AG08395 (cell line): Measurements from ENCODE around the gene CNOT6L.
"Not testable (repeated sequence)": the region's sequence is repeated elsewhere in the genome, so short reads cannot be mapped to it uniquely, and the experiment has no call there.

Experiments
- DNase-seq: peaks from one replicate; pipeline ENCODE4 v3.0.0; 2012; ENCODE audit warnings: mixed read lengths, low spot score

CNOT6L gene

DNA sequence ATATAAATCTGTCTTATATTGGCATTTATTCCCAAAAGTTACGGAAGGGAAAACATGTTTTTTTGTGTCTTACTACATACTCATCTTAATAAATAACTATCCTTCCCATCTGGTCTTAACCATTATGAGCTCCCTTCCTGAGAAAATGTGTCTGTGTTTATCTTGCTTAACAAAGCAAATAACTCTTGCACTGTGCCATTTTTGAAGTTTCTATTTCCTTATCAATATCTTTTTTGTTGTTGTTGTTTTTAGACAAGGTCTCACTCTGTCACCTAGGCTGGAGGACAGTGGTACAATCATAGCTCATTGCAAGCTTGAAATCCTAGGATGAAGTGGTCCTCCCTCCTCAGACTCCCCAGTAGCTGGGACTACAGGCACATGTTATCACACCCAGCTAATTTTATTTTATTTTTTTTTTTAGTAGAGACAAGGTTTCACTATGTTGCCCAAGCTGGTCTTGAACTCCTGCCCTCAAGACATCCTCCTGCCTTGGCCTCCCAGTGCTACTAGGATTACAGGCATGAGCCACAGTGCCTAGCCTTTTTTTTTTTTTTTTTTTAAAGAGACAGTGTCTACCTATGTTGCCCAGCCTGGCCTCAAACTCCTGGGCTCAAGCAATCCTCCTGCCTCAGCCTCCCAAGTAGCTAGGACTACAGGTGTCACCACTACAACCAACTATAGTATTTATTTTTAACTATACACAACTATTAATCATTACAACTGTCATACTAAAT, 36.9 kb downstream of the CNOT6L start:
- DNase-seq, result no peak

DNA sequence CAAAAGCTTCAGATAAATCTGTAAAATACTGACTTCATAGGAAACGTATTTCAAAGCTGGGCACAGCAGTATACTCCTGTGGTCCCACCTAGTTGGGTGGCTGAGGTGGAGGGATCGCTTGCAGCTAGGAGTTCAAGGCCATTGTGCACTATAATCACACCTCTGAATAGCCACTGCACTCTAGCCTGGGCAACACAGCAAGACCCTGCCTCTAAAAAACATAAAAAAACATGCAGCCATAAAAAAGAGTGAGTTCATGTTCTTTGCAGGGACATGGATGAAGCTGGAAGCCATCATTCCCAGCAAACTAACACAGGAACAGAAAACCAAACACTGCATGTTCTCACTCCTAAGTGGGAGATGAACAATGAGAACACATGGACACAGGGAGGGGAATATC, 38.4 kb downstream of the CNOT6L start:
- DNase-seq, result not testable (repeated sequence)

DNA sequence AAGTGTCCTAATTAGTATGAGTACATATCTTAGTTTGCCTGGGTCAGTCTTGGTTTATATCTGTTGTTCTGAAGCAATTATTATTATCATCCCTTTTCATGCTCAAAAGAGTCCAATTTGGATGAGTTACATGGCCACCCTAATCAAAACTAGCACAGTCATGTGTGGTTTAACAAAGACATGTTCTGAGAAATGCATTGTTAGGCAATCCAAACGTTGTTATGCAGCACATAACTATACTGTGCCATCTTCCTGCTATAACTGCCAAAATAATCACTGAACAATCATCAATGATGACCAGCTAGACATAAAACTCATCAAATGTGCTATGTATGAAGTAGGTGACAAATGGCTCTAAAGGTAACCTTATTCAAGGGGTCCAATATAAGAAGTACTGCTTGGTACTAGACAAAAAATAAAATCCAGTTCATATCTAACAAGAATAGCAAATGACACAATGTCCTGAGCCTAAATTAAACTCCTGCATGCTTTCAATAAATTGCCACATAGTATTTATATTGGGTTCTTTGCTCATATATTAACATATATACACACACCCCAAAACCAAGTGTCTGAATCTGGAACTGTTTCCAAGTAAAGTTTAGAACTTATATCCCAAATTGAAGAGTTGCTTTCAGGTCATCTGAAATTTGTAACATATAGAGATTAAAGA, 41.9 kb downstream of the CNOT6L start:
- no peak for DNase-seq

DNA sequence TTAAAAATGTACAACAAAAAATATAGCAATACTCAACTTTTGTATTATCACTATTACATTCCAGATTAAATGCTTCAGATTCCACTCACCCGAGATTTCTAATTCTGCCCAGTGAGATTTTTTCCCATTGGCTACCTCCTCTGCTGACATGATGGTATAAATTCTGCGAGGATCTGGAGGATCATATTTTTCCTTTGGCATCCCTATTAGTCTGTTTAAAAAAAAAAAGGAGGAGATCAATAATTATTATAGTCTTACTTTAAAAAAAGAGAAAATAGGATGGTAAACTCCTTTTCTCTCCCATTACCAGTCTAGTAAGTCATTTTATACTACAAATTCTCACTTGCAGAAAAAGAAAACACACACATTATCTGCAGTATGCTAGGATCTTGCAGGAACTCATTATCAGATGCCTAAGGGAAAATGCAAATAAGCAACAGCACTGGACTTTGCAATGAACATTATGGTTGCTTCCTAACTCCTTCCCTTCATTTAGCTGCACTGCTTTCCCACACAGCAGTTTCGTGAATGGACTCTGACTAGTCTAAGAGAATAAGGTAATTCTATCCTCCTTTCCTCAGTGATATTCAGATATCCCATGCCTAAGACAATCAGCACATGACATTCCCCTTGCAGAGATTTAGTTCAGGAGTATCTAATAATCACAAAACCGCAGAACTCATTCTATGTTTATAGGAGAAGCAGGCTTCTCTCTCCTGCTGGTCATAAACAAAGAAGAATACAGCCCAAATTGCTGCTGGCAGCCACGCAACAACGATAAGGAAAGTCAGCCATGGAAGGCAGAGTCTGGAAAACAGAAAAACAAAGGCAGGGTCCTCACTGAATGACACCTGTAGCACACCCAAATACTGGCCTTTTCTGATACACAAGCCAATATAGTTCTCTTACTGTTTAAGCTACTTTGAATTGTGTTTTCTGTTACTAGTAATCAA, 42.7 kb downstream of the CNOT6L start:
- DNase-seq, result no peak

DNA sequence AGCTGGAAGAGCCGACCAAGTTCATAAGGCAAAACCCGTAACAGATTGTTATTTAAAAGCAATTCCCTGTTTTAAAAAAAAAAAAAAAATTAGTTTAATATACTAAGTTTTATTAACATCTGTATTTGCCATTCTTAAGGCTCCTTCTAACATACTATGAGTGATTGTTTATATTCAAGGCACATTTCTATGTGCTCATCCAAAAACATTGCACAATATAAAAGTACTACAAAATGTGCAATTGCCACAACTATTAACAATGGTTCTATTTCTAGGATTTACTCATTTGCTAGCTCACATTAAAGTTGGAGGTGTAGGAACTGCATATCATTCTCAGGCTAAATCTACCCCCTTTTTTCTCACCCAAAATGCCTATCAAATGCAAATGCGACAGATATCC, 46.1 kb downstream of the CNOT6L start:
- DNase-seq, result no peak

DNA sequence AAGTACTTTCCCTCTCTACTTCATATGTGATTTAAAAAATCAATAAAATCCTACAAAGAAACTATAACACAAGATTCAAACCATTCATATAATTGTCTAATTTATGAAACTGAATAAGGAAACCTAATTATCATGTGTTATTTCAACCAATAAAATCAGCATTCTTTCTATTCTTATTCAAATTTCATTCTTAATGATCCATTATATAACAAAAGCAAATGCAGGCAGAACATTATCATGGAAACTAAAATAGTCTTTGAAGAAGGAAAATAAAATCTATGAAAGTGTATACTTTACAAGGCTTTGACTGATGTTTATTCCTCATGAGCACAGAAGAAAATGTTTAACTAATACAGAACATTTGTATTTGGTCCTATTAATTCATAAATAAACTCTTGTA, 47.6 kb downstream of the CNOT6L start:
- DNase-seq, result no peak

DNA sequence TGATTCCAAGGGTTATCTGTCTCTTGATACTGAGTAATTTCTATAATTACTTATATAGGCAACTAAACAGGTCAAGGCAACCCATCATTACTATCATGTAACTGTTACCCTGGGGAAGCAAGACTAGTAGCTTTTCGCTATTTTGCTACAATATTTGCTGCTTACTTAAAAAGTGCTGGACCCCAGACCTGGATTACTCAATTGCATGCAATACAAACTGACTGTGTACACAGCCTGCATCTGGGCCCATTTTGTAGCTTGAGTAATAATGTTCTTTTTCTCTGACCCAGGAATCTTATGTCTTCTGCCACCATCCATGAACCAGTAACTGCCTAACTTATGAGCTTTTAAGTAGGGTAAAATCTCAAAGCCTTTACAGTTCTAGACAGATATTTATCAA, 53.4 kb downstream of the CNOT6L start:
- DNase-seq, result no peak

DNA sequence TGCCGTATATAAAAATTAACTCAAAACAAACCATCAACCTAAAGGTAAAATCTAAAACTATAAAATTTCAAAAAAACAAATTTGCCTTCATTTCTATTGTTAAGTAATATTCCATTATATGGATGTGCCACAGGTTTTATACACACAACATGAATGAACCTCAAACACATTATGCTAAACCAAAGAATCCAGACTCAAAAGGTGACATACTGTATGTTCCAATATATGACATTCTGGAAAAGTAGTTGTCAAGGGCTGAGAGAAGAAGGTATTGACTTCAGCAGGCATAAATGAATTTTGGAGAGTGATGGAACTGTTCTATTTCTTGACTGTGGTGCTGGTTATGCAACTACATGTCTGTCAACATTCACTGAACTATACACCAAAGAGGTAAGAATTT, 56.6 kb downstream of the CNOT6L start:
- DNase-seq, result no peak

DNA sequence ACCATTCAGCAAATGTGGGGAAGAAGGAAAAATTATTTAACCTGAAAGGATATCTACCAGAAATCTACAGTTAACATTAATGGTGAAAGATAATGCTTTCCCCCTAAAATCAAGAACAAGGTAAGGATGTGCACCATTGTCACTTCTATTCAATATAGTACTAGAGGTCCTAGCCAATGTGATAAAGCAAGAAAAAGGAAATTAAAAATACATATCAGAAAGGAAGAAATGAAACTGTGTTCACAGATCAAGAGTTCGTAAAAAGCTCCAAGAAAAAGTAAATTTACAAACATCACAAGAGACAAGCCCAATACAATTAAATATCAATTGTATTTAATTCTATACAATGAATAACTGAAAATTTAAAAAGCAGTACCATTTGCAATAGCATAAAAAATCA, 57.6 kb downstream of the CNOT6L start:
- DNase-seq, result no peak

DNA sequence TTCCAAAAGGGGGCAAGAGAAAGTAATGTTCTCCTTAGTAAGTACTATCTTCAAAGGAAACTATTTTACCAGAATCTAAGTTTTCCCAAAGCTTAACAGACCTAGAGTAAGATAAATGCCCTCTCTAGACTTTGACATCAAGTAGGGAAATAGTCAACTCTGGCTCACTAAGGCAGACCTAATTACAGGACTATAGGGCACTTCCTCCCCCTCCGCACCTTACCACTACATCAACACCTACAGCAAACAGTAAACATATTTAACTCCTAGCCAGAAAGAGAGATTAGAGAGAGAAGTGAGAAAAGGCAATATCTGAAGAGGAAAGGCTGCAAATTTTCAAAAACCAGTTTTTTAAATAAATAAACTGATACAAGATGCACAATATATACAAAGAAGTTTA, 60.4 kb downstream of the CNOT6L start:
- no peak for DNase-seq

DNA sequence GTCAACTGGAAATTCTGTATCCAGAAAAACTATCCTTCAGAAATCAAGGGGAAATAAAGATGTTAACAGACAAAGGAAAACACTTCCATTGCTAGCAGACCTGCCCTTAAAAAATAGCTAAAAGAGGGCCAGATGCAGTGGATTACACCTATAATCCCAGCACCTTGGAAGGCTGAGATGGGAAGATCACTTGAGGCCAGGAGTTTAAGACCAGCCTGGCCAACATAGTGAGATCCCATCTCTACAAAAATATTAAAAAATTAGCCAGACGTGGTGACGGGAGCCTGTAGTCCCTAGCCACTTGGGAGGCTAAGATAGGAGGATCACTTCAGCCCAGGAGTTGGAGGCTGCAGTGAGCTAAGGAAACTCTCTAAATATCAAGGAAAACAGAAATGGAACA, 67.4 kb downstream of the CNOT6L start:
- no peak for DNase-seq

DNA sequence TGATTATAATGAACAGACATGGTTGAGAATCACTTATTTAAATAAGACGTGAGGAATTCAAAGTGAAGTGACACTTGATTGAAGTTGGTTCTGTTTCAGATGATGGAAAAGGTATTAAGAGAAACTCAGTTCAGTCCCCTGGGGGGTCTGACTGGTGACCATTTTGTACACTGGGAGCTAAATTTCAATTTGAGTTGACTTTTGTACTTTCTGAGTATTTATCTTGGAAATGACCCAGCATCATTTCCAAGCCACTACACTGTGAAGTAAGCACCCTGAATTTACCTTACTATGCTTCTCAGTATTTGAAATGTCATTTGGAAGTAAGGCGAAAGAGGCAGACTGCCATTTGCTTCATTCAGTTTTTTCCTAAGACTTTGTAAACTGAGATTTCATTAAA, 73.4 kb downstream of the CNOT6L start:
- no peak for DNase-seq

DNA sequence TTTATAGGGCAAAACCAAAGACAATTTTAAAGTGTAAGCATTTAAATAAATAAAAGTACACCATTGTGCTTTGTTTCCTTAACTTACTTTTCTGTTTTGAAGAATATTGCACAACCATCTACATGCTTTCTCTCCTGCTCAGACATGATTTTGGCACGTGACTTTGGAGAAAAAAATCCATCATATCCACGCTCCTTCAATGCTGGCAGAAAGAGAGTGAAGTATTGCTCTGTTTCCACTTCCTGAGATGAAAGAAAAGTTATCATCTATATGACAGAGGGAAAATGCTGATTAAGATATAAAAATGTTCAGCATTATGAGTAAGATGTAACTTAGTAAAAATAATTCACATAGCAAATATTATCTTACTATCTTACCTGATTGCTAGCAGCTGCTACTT, 77.1 kb downstream of the CNOT6L start:
- no peak for DNase-seq

DNA sequence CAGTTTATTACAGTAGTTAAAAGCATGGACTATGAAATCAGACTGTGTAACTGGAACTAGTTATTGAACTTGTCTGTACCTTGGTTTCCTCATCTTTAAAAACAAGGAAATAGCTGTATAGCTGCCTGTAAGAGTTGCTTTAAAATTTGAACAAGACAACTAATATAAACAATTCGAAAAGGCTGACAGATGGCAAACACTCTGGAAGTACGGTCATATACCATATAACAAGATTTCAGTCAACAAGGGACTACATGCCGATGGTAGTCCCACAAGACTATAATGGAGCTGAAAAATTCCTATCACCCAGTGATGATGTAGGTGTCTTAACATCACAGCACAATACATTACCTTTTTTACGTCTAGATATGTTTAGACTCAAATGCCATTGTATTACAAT, 78.7 kb downstream of the CNOT6L start:
- DNase-seq, result no peak

DNA sequence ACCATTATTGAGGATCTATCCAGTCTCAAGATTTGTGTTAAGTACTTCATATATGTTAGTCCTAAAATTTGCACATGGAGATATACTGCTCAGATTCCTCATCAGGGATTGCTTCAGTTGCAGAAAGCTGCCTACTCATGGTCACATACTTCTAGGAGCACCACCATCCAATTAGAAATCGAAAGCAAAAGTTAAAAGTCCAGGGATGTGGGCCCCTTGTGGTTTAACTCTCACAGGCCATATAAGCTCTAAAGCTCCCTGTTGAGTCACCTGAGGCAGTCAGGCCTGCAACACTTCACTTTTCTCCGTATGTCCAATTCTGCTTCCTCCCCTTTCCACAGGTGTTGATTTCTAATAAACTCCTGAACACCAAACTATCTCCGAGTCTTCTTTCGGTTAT, 84.2 kb downstream of the CNOT6L start:
- DNase-seq, result peak; percentile 28

DNA sequence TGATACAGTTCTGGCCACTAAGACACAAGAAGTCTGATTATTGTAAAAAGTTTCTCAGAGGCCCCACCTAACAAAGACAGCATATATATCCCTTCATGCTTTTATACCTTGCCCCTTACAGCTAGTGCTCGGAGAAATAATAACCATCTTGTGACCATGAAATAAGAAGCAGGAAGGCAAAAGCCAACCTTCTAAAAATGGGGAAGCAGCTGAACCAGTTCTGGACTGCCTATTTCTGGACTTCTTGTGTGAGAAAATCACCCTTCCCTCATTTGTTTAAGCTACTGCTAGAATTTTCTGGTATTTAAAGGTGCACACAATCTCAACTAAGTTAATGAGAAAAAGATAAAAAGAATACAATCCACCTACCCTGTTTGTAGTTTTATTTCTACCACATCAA, 87.5 kb downstream of the CNOT6L start:
- DNase-seq, result no peak

DNA sequence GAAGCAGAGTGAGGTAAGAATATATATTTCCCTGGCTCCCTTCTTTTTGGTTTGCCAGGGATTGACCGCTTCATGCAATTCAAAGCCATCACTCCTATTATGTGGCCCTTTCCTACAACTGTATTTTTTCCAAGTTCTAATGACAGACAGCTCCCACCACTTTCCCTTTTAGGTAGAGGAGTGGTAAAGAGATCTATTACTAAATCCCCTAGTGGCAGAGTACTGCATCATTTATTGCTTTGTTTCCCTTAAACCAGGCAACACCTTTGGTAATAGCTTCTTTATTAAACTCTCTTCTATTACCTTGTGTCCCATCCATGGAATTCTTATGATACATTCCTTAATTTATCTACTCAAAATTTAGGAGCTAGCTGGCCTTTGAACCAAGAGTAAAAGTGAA, 90.7 kb downstream of the CNOT6L start:
- DNase-seq, result no peak

DNA sequence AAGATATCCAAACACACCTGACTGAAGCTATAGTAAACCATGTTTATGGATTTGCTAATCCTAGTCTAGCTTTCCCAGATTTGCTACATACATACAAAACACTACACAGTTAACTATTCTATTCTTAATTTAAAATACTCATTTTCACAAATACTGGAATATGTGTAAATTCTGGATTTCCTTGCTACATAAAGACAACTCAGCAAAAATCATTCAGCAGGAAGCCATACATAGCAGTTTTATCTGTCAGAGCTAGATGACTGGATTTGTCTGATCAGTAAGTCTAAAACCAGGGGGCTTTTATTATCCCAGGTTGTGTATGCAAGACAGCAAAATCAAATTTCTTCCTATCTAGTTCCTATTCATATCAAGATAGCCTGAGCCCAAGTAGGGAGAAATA, 98.1 kb downstream of the CNOT6L start:
- no peak for DNase-seq

DNA sequence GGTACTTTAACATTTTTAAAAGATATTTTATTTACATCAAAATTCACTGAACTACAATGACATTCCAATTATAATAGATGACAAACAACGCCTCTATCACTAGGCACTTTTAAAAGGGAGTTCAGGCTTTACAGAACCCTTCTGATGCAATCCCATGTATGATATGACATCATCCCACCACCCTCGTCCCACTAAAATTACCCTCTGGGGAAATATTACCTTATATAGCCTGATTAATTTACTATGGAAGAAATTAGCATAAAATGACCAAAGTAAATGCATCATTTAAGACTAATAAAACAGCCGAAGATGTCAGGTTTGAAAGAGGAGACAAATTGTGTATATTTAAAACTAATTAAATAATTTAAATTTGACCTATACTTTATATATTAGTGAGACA, 100.7 kb downstream of the CNOT6L start:
- DNase-seq, result not testable (repeated sequence)

DNA sequence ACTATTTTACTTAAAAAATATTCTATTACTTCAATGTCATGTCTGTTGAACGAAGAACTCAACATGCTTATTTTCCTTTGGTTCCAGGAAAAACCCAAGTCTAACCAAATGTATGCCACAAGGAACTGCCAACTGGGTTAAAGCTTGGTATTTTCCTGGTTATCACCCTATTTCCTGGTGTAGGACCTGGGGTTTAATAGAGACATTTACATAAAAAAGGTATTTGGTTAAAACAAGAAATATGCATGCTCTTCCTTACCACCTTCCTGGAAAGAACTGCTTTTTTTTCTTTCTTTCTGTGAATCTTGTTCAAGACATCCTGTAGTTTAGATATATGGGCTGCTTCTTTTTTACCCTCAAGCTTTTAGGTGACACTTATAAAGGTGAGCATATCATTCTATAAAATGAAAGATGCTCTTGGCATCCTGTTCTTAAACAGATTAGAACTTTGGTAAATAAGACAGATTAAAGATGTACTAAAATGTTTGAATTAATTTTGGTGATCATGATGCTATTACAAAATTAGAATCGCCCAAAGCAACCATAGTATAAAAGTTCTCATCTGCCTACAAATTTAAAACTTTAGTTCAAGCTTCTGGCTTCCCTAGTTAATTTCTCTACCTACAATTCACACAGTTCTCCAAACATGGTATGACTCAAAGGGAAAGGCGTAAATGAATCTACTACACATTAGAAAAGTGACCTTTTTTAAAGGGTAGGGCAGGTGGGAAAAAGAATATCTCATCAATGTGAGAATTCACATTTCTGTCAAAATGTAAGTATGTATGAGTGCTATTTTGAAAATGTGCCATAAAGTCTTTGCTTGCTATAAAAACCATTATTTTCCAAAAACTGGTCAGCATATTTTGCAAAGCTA, 103.5 kb downstream of the CNOT6L start:
- no peak for DNase-seq

DNA sequence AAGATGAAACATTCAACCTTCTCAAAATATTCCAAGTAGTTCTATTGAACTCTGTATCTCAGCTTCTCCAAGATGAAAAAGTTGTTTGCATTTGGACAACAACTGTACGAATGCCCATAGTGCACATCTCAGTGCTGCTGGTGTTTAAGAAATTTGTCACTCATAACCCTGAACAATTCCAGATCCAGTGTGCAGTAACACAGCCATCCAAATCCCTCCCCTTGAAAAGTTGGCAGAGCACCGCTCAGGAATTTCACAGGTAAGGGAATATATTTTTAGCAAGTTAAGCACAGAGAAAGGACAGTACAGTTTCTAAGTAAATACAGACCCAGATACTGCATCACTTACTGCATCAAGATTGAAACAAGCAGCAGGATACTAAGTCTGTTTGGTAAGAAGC, 104.7 kb downstream of the CNOT6L start:
- no peak for DNase-seq

DNA sequence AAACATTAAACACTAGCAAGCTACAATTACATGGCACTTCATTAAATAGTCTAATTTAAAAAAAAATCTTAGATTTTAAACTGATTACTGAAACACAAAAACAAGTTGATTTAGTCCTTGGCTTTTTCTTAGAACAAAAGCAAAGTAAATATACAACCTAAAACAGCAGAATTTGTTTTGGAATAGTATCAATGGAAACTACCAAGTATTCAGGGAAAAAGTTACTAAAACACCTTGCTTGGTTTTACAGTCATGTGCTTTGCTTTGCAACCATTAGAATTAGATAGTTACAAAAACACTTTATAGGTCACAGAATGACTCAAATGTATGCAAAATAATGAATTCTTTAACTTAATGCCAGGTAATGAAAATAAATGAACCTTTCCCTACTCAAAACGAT, 105.3 kb downstream of the CNOT6L start:
- DNase-seq, result no peak
